DMS114 treated with DMSO at 0.1 percent for 48 hours (cell line): Measurements from ENCODE around the gene TOB1.
"Not testable (repeated sequence)": the region's sequence is repeated elsewhere in the genome, so short reads cannot be mapped to it uniquely, and the experiment has no call there.

Experiments
- DNase-seq: peaks from one replicate; lab custom pipeline; 2025; ENCODE audit not compliant: unreplicated experiment; lab: John Stamatoyannopoulos, UW

Gene TOB1

GRCh38 chr17:50898369-50899004 lies 32.3 kb upstream of the TOB1 start:
- DNase-seq, result no peak

DNA sequence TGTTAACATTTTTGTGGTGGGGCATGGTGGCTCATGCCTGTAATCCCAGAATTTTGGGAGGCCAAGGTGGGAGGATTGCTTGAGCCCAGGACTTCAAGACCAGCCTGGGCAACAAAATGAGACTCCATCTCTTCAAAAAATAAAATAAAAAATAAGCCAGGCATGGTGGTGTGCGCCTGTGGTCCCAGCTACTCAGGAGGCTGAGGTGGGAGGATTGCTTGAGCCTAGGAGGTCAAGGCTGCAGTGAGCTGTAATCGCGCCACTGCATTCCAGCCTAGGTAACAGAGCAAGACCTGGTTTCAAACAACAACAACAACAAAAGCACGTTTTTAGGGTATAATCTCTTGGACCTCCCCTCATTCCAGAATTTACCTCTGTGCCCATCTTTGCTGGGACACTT lies 28.4 kb upstream of the TOB1 start:
- not testable (repeated sequence) for DNase-seq

GRCh38 chr17:50893183-50893993 lies 27.2 kb upstream of the TOB1 start:
- no peak for DNase-seq

DNA sequence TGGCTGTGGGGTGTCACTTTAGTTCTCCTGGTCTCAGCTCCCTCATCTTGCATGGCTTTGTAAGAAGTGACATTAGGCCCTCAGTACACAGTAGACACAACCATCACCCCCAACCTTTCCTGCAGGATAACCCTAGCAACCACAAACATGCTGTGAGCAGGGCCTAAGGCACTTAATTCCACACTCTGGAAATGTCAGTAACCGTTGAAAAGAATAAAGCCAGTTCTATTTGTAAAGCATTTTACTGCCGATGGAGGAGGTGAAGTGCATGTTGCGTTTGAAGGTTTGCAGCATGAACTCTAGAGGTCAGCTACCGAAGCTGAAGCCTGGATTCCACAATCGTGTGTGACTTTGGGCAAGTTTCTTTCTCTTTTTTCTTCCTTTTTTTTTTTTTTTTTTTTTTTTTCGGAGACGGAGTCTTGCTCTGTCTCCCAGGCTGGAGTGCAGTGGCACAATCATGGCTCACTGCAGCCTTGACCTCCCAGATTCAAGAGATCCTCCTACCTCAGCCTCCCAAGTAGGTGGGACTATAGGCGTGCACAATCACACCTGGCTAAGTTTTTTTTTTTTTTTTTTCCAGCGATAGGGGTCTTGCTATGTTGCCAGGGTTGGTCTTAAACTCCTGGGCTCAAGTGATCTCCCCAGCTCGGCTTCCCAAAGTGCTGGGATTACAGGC lies 26.1 kb upstream of the TOB1 start:
- DNase-seq, result no peak

DNA sequence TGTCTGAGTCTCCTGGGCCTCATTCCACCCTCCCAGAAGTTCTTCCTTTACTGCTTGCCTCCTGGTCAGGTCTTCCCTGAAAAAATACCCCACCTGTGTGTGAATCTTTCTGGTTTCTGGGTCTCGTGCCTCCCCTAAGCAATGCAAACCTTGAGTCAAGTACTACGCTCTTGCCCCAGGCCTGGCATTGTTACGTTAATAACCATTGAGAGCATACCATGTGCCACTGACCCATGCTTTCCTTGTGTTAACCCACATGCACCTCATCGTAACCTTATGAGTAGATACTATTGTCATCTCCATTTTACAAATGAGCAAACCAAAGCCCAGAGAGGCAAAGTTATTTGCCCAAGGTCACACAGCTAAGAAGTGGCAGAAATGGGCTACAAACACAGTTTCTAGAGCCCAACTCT lies 25.4 kb upstream of the TOB1 start:
- DNase-seq, result no peak

GRCh38 chr17:50890675-50891516 lies 24.7 kb upstream of the TOB1 start:
- DNase-seq, result no peak

DNA sequence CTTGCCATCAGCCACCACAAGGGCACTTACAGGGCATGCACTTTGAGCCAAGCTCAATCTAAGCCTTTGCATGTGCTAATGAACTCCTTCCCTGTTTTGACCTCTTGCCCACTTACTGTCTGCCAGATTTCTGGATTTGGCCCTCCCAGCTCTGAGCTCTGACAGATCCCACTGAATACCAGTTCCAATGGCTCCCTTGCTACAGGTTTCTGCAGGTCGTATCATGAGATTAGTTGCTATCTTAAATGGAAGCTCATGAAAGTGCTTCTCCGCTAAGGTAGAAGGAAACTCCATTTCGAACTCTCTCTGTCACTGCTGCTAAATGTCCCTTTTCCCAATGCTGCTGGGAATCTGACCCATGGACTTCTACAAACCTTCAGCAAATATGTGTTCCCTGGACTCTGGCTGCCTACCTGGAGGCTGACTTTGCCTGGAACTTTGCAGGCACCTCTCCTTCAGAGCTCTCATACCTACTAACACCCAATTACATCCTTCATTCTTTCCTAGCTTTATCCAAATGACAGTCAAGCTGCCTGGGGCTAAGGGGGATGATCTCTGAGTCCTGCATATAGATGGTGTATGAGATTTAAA lies 23.5 kb upstream of the TOB1 start:
- DNase-seq, result no peak

- DNase-seq, result no peak
Measured at GRCh38 chr17:50887705-50888245, 21.6 kb upstream of the TOB1 start.

DNA sequence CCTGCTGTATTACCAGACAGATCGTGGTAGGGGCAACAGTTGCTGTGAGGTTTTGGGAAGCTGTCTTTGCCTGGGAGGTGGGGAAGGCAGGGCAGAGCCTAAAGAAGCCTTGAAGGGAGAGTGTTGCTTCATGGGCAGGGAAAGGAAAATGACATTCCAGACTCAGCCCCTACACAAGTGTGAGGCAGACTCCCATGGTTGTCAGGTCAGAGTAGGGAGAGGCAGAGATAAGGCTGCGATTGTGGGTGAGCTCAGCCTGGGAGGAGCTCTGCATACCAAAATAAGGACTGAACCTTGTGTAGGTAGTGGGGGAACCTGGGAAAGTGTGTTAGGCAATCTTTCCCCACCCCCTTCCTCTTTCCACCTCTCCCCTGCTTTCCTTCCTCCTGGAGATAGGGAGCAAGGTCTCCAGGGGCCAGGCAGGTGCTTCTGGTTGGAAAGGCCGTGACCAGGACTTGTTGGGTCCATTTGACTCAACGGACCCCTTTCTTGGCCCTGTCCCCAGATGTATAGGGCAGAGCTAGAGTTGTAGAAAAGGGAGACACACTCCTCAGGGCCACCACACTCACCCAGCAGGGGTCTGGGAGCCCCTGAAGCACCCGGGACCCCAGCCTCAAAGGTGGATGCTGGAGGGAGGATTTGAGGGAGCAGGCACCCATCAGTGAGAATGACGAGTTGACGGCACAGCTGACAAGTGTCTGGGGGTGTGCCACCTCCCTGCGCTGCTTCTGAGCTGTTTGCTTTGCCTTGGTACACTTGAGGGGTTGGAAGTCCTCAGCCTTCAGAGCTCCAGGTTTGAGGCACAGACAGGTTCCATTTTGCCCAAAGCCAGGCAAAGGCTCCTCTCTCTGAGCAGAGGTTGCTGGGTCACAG lies 18.5 kb upstream of the TOB1 start:
- no peak for DNase-seq

- no peak for DNase-seq
Measured at GRCh38 chr17:50883850-50884438, 17.8 kb upstream of the TOB1 start.

DNA sequence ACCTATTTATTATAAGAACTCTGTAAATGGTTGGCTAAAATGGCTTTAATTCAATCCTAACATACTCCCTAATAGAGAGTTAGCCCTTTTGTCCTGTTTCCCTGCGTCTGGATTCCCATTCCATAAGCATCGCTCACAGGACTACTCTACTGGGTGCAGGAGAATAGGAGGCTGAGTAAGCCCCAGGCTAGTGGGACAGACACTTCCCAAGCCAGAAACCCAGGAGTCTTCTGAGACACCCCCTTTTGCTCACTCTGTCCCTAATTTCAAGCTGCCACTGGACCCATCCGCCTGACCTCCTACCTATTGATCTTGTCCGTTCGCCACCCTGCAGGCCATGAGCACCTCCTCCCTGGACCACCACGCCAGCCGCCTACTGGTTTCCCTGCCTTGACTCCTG lies 16.7 kb upstream of the TOB1 start:
- DNase-seq, result no peak

DNA sequence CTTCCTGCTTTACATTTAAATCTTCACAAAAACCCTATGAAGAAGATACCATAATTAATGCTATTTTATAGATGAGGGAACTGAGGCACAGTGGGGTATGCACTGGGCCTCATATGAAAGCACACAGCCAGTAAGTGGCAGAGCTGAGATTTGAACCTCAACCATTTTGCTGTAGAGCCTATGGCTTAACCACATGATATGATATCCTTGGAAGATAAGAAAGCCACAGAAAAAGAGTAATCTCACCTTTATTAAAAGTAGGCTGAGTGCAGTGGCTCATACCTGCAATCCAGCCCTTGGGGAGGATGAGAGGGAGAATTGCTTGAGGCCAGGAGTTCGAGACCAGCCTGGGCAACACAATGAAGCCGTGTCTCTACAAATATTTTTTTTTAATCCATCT lies 15.0 kb upstream of the TOB1 start:
- no peak for DNase-seq

DNA sequence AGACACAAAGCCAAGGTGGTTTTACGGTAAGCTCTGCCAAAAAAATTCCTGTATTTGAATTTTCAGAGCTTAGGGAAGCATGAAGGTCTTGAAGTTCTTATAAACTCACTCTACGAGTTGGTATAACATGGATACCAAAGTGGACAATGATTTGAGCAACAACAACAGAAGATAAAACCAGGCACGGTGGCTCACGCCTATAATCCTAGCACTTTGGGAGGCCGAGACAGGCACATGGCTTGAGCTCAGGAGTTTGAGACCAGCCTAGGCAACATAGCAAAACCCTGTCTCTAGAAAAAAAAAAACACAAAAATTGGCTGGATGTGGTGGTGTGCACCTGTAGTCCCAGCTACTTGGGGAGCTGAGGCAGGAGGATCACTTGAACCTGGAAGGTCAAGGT lies 12.9 kb upstream of the TOB1 start:
- DNase-seq, result no peak

- no peak for DNase-seq
Measured at GRCh38 chr17:50877838-50878237, 11.7 kb upstream of the TOB1 start.

GRCh38 chr17:50877042-50877441 lies 10.9 kb upstream of the TOB1 start:
- not testable (repeated sequence) for DNase-seq

- no peak for DNase-seq
Measured at GRCh38 chr17:50875074-50875473, 8.9 kb upstream of the TOB1 start.

GRCh38 chr17:50872710-50873424 lies 6.7 kb upstream of the TOB1 start:
- no peak for DNase-seq

GRCh38 chr17:50871898-50872297 lies 5.7 kb upstream of the TOB1 start:
- no peak for DNase-seq

DNA sequence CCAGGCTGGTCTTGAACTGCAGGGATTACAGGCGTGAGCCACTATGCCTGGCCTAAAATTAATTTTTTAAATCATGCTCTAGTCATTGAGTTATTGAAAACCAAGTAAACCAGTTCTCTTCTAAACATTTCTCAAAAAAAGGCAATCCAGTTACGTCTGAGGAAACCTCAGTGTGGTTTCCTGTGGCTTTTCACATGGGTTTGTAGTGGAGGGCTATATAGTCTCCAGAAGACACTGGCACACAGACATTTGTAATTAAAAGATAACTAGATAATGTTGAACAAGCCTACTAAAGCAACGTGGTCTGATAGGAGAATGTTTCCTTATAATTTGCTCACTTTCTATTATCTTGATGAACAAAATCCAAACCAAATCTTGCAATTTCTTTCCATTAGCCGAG lies 5.2 kb upstream of the TOB1 start:
- DNase-seq, result no peak
